ENCODE measurements around the gene RACK1. TPM values are rescaled to one million over a fixed set of nuclear protein-coding genes. Genes with fewer than 3 reads are reported as not detected.

The RACK1 gene
- total and polyA plus RNA-seq, 2 of the 13 experiments (the other 11 are each of a cell fraction or from before 2014, with no cell fraction given), result 2,514 to 6,141 TPM

- TF ChIP-seq ZNF646 (CRISPR knock-in tag; IDR thresholded peaks at IDR 0.05) (no peak), ZNF710 (CRISPR knock-in tag; IDR thresholded peaks at IDR 0.05; ENCODE audit: borderline replicate concordance) (no peak), KLF12 (CRISPR knock-in tag; IDR thresholded peaks at IDR 0.05; ENCODE audit: borderline replicate concordance) (peak; percentile 74; the same call in 1 of the 2 replicates), SP5 (CRISPR knock-in tag; IDR thresholded peaks at IDR 0.05; ENCODE audit: borderline replicate concordance, low read depth) (peak; percentile 73), CHD2 (IDR thresholded peaks at IDR 0.05; ENCODE audit: low read depth, low read length) (peak; percentile 95), ATAD3A (CRISPR knock-in tag; IDR thresholded peaks at IDR 0.05) (no peak), XRCC5 (optimal IDR thresholded peaks at IDR 0.05; ENCODE audit: low read length) (no peak), ARNT2 (CRISPR knock-in tag; IDR thresholded peaks at IDR 0.05; ENCODE audit: low read depth) (peak; percentile 69; the same call in 1 of the 2 replicates), HOXD1 (CRISPR knock-in tag; IDR thresholded peaks at IDR 0.05) (0 out of 2 replicates have a peak, but pooled peaks have one; percentile 51), HIVEP1 (CRISPR knock-in tag; IDR thresholded peaks at IDR 0.05) (0 out of 2 replicates have a peak, but pooled peaks have one; percentile 5), ZNF343 (CRISPR knock-in tag; IDR thresholded peaks at IDR 0.05) (peak; percentile 61; the same call in 1 of the 2 replicates), PHF5A (CRISPR knock-in tag; IDR thresholded peaks at IDR 0.05; ENCODE audit: low read depth, unreplicated experiment) (no peak), ELF1 (CRISPR knock-in tag; IDR thresholded peaks at IDR 0.05) (peak; percentile 85), ZNF557 (CRISPR knock-in tag; IDR thresholded peaks at IDR 0.05) (0 out of 2 replicates have a peak, but pooled peaks have one; percentile 39)
Observed at GRCh38 chr5:181246276-181247049, 2.8 kb upstream of the RACK1 start (continued).

Measured in HepG2 (cell line).